Activated naive CD8-positive, alpha-beta T cell treated with anti-CD3 and anti-CD28 coated beads, Interleukin-2, amount 10 ng/mL, durations not matched to agents 7 days and 5 days (primary cell): ENCODE data around the gene CNTN6. TPM values are rescaled to one million over a fixed set of nuclear protein-coding genes. Genes with fewer than 3 reads are reported as not detected.

Experiments
- ATAC-seq: fragments of 150-1000 bp; cut with Tn5 transposase; one replicate; pipeline ENCODE4 v1.10.0; 2021; ENCODE audit warnings: low read depth, moderate library complexity
- POLR2A ChIA-PET: fragments of 350-600 bp; sonication (Branson Sonifier 250); formaldehyde crosslinking; loops from one replicate; lab custom pipeline; 2021; ENCODE audit warnings: antibody characterized with exemption; lab: Charles Lee
- DNase-seq: peaks from one replicate; pipeline ENCODE4 v3.0.0; 2021
- H3K27ac Mint-ChIP-seq: one replicate; pipeline ENCODE4 v1.8.0; 2022; ENCODE audit warnings: mild to moderate bottlenecking, mixed read lengths
- H3K27me3 Mint-ChIP-seq: one replicate; pipeline ENCODE4 v1.8.0; 2022; ENCODE audit warnings: mild to moderate bottlenecking, moderate library complexity, mixed read lengths
- H3K36me3 Mint-ChIP-seq: one replicate; pipeline ENCODE4 v1.8.0; 2021; ENCODE audit warnings: mild to moderate bottlenecking, mixed read lengths
- H3K4me1 Mint-ChIP-seq: one replicate; pipeline ENCODE4 v1.8.0; 2021; ENCODE audit warnings: mixed read lengths
- H3K4me3 Mint-ChIP-seq: one replicate; pipeline ENCODE4 v1.8.0; 2022; ENCODE audit warnings: mild to moderate bottlenecking, moderate library complexity, mixed read lengths
- H3K9me3 Mint-ChIP-seq: one replicate; pipeline ENCODE4 v1.8.0; 2021; ENCODE audit warnings: mixed read lengths
- total RNA-seq, 2 experiments: library from RNA; stranded (reverse); gene quantifications; one replicate each; pipeline ENCODE4 v1.2.3, GENCODE V29; 2021

The CNTN6 gene
- total RNA-seq, 2 experiments from 2014 or later: not detected

- POLR2A ChIA-PET: no interaction called here
- Mint-ChIP-seq H3K9me3 (no peaks in the 10 kb centered on the region), H3K36me3 (no peaks in the 10 kb centered on the region), H3K4me3 (no peak overlapping the region), H3K27me3 (no peaks in the 10 kb centered on the region), H3K4me1 (no peaks in the 10 kb centered on the region), H3K27ac (no peak overlapping the region)
- DNase-seq: no peak
- no peak for ATAC-seq
Observed at GRCh38 chr3:1195947-1196346, 103.1 kb downstream of the CNTN6 start.

DNA sequence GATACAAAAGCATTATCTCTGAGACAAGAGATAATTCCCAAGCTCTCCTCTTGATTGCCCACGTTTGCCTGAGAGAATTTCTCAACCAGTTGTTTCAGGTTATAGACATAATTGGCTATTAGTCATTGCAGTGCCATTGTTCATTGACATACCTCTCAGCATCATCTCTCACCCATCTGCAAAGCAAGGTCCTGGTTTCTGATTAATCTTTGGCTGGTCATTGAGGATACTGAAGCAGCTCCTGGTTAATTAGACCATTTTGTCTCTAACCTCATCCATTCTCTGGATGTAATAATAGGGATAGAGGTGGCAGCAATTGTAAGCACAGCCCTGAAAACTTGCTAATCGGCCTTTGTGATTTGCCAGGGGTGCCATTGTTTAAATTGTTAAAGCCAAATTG is 104.2 kb downstream of the CNTN6 start:
- no peaks in the 10 kb centered on the region for H3K36me3 Mint-ChIP-seq
- no peak overlapping the region for H3K4me3 Mint-ChIP-seq
- H3K4me1 Mint-ChIP-seq: no peaks in the 10 kb centered on the region
- POLR2A ChIA-PET: no interaction called here
- no peak for DNase-seq
- no peaks in the 10 kb centered on the region for H3K9me3 Mint-ChIP-seq
- no peaks in the 10 kb centered on the region for H3K27me3 Mint-ChIP-seq
- H3K27ac Mint-ChIP-seq: no peak overlapping the region
- no peak for ATAC-seq

GRCh38 chr3:1200371-1200770 is 107.5 kb downstream of the CNTN6 start:
- no peak overlapping the region for H3K27ac Mint-ChIP-seq
- no peak for ATAC-seq
- no peak overlapping the region for H3K4me3 Mint-ChIP-seq
- no peaks in the 10 kb centered on the region for H3K4me1 Mint-ChIP-seq
- no peak for DNase-seq
- H3K36me3 Mint-ChIP-seq: no peaks in the 10 kb centered on the region
- no peaks in the 10 kb centered on the region for H3K9me3 Mint-ChIP-seq
- H3K27me3 Mint-ChIP-seq: no peaks in the 10 kb centered on the region
- POLR2A ChIA-PET: no interaction called here

DNA sequence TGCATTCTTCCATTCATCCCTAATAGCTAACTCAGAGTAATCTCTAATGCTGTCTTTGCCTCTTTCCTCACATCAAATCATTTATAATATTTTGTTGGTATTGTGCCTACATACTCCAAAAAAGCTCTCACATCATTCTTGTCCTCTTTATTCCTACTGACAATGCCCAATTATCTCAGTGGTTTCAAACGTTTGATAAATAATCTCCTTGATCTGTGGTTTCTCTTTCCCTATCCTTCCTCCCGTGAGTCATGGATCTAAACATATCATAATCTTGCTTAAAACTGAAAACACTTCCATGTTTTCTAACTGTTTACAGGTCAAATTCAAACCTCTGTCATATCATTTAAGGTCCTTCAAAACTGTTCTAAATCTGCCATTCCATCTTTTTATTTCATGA is 115.1 kb downstream of the CNTN6 start:
- Mint-ChIP-seq H3K27ac (no peak overlapping the region), H3K4me3 (no peak overlapping the region), H3K36me3 (no peaks in the 10 kb centered on the region), H3K27me3 (no peaks in the 10 kb centered on the region), H3K4me1 (no peaks in the 10 kb centered on the region), H3K9me3 (no peaks in the 10 kb centered on the region)
- POLR2A ChIA-PET: no interaction called here
- DNase-seq: no peak
- no peak for ATAC-seq

DNA sequence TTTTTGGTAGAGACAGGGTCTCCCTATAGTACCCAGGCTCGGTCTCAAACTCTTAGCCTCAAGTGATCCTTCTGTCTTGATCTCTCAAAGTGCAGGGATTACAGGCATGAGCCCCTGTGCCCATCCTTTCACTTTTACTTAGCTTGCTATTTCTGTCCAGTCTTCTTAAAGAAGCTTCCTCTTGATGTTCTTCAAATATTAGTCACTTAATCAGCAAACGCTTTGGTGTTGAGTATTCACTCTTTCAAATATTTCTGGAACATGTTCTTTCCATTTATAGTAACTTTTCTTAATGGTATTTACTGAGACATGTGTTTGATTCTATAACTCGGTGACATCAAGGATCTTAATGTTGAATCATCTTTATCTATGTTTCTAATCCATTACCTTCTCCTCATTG is 122.1 kb downstream of the CNTN6 start:
- Mint-ChIP-seq H3K36me3 (no peaks in the 10 kb centered on the region), H3K4me3 (no peak overlapping the region), H3K27me3 (no peaks in the 10 kb centered on the region), H3K9me3 (no peaks in the 10 kb centered on the region), H3K4me1 (no peaks in the 10 kb centered on the region), H3K27ac (no peak overlapping the region)
- POLR2A ChIA-PET: no interaction called here
- DNase-seq: no peak
- ATAC-seq: no peak

GRCh38 chr3:1216856-1217255 is 124.0 kb downstream of the CNTN6 start:
- Mint-ChIP-seq H3K4me1 (no peaks in the 10 kb centered on the region), H3K36me3 (no peaks in the 10 kb centered on the region)

DNA sequence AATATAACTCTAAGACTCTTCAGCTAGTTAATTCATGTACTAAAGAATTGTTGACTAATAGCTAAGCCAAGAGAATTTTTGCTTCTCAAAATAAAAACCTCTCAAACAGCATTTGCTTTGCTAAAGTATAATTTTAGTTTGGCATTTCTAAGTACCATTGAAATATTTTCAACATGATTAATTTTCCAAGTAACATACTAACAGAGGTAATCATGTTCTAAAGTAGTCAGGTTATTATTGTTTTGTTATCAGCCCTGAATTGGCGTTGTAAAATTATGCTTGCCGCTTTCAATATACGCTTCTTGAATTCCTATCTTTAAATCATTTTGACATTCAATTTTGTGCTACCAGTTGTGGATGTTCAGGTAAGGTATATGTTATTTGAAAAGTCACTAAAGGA is 134.3 kb downstream of the CNTN6 start:
- H3K4me3 Mint-ChIP-seq: no peak overlapping the region
- H3K36me3 Mint-ChIP-seq: no peaks in the 10 kb centered on the region
- DNase-seq (no peak), ATAC-seq (no peak)
- POLR2A ChIA-PET: no interaction called here
- H3K9me3 Mint-ChIP-seq: peaks cover 2% of the 10 kb centered on the region
- no peaks in the 10 kb centered on the region for H3K27me3 Mint-ChIP-seq
- no peaks in the 10 kb centered on the region for H3K4me1 Mint-ChIP-seq
- no peak overlapping the region for H3K27ac Mint-ChIP-seq

More at GRCh38 chr3:1216856-1217255, 124.0 kb downstream of the CNTN6 start:
- POLR2A ChIA-PET: no interaction called here
- Mint-ChIP-seq H3K4me3 (no peak overlapping the region), H3K27ac (no peak overlapping the region), H3K27me3 (no peaks in the 10 kb centered on the region), H3K9me3 (no peaks in the 10 kb centered on the region)
- ATAC-seq (no peak), DNase-seq (no peak)

DNA sequence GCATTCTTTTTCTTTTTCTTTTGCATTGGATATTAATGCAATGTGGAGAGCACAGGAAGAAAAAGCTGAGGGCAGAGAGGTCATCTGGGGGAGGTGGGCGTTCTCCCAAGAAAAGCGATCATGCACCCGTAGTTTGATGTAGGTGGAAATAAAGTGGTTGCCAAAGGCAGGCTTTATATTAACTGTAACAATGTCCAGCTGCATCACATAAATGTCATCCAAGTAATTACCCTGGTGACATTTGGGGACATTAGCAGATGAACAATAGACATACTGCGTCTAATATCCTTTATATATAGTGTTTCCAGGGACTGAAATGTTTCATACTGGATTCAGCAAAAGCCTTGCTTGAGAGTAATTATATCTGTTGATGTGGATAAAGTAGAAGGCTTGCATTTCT is 135.5 kb downstream of the CNTN6 start:
- Mint-ChIP-seq H3K9me3 (peaks cover 2% of the 10 kb centered on the region), H3K27ac (no peak overlapping the region), H3K4me3 (no peak overlapping the region), H3K4me1 (no peaks in the 10 kb centered on the region), H3K36me3 (no peaks in the 10 kb centered on the region), H3K27me3 (no peaks in the 10 kb centered on the region)
- POLR2A ChIA-PET: no interaction called here
- ATAC-seq: no peak
- no peak for DNase-seq

GRCh38 chr3:1230920-1231319 is 138.1 kb downstream of the CNTN6 start:
- no peak overlapping the region for H3K27ac Mint-ChIP-seq
- H3K9me3 Mint-ChIP-seq: no peaks in the 10 kb centered on the region
- POLR2A ChIA-PET: no interaction called here
- no peak overlapping the region for H3K4me3 Mint-ChIP-seq
- H3K27me3 Mint-ChIP-seq: no peaks in the 10 kb centered on the region
- DNase-seq: no peak
- ATAC-seq: no peak
- no peaks in the 10 kb centered on the region for H3K36me3 Mint-ChIP-seq
- no peaks in the 10 kb centered on the region for H3K4me1 Mint-ChIP-seq

GRCh38 chr3:1232276-1232675 is 139.5 kb downstream of the CNTN6 start:
- H3K4me3 Mint-ChIP-seq: no peak overlapping the region
- H3K27me3 Mint-ChIP-seq: no peaks in the 10 kb centered on the region
- no peaks in the 10 kb centered on the region for H3K4me1 Mint-ChIP-seq
- POLR2A ChIA-PET: no interaction called here
- no peak overlapping the region for H3K27ac Mint-ChIP-seq
- ATAC-seq (no peak), DNase-seq (no peak)
- H3K36me3 Mint-ChIP-seq: no peaks in the 10 kb centered on the region
- H3K9me3 Mint-ChIP-seq: no peaks in the 10 kb centered on the region

DNA sequence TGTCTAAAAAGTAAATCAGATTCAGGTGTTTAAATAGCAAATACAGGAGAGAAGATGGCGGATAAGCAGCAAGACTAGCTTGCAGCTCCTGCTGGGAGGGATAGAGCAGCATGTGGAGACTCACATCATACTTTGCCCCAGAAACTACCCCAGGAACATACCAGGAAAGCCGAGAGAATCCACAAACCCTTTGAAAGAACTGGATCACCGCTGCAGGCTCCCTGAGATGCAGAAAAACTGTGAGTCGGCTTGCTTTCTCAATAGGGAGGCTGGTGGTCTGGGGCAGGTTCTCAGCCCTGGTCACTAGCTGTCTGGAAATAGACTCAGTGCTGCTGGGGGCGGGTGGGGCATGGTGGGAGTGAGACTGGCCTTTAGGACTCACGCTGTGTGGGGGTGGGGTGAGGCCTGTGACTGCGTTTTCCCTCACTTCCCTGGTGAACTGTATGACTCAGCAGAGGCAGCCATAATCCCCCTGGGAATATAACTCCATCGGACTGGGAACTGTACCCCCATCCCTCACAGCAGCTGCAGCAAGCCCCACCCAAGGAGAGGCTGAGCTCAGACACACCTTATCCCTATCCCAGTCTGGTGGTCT is 142.8 kb downstream of the CNTN6 start:
- POLR2A ChIA-PET: no interaction called here
- no peak overlapping the region for H3K4me3 Mint-ChIP-seq
- H3K27ac Mint-ChIP-seq: no peak overlapping the region
- no peak for DNase-seq
- H3K4me1 Mint-ChIP-seq: no peaks in the 10 kb centered on the region
- H3K27me3 Mint-ChIP-seq: no peaks in the 10 kb centered on the region
- no peak for ATAC-seq
- H3K9me3 Mint-ChIP-seq: peaks cover 2% of the 10 kb centered on the region
- H3K36me3 Mint-ChIP-seq: no peaks in the 10 kb centered on the region

GRCh38 chr3:1251282-1252060 is 158.6 kb downstream of the CNTN6 start:
- H3K36me3 Mint-ChIP-seq: no peaks in the 10 kb centered on the region
- H3K27me3 Mint-ChIP-seq: no peaks in the 10 kb centered on the region
- no peak for DNase-seq
- no peak for ATAC-seq
- H3K9me3 Mint-ChIP-seq: no peaks in the 10 kb centered on the region
- POLR2A ChIA-PET: no interaction called here
- H3K27ac Mint-ChIP-seq: no peak overlapping the region
- no peaks in the 10 kb centered on the region for H3K4me1 Mint-ChIP-seq
- H3K4me3 Mint-ChIP-seq: no peak overlapping the region

GRCh38 chr3:1252061-1252430 is 159.2 kb downstream of the CNTN6 start:
- H3K9me3 Mint-ChIP-seq: no peaks in the 10 kb centered on the region
- POLR2A ChIA-PET: no interaction called here
- H3K27ac Mint-ChIP-seq: no peak overlapping the region
- H3K4me3 Mint-ChIP-seq: no peak overlapping the region
- H3K36me3 Mint-ChIP-seq: no peaks in the 10 kb centered on the region
- ATAC-seq (no peak), DNase-seq (no peak)
- H3K4me1 Mint-ChIP-seq: no peaks in the 10 kb centered on the region
- H3K27me3 Mint-ChIP-seq: no peaks in the 10 kb centered on the region

DNA sequence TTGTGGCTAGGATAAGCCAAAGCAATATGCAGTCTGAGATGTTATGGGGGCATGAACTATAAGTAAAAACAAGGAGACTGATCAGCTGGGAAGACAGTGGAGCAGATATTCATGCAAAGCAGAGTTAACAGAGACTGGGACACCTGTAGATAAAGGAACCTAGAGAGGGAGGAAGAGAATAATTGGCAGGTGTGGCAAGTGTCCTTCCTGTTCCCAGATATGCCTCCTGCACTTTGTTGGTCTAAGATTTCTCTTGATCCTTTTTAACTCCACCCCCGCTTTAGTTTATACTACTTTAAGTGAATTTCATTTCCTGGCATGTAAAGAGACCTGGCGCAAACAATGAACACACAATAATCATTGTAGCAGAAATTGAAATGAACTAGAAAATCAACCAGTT is 169.4 kb downstream of the CNTN6 start:
- H3K36me3 Mint-ChIP-seq: no peaks in the 10 kb centered on the region
- H3K4me3 Mint-ChIP-seq: no peak overlapping the region
- peaks cover 3% of the 10 kb centered on the region for H3K9me3 Mint-ChIP-seq
- POLR2A ChIA-PET: no interaction called here
- ATAC-seq (no peak), DNase-seq (no peak)
- no peaks in the 10 kb centered on the region for H3K27me3 Mint-ChIP-seq
- no peaks in the 10 kb centered on the region for H3K4me1 Mint-ChIP-seq
- H3K27ac Mint-ChIP-seq: no peak overlapping the region
